Stimulated activated CD8-positive, alpha-beta memory T cell treated with anti-CD3 and anti-CD28 coated beads, Interleukin-12 subunit alpha, Interleukin-12 subunit beta, amount 100 ng/mL, for 24 hours (primary cell): ENCODE data around the gene TENM4.

Experiments used
- DNase-seq: peaks from one replicate; pipeline ENCODE4 v3.0.0-alpha.2; 2020; ENCODE audit errors: extremely low read depth

Gene TENM4

GRCh38 chr11:79342686-79343085 lies 98.1 kb downstream of the TENM4 start:
- no peak for DNase-seq

GRCh38 chr11:79342236-79342635 lies 98.6 kb downstream of the TENM4 start:
- DNase-seq: no peak

- no peak for DNase-seq
Observed at GRCh38 chr11:79340535-79340934, 100.3 kb downstream of the TENM4 start.

DNA sequence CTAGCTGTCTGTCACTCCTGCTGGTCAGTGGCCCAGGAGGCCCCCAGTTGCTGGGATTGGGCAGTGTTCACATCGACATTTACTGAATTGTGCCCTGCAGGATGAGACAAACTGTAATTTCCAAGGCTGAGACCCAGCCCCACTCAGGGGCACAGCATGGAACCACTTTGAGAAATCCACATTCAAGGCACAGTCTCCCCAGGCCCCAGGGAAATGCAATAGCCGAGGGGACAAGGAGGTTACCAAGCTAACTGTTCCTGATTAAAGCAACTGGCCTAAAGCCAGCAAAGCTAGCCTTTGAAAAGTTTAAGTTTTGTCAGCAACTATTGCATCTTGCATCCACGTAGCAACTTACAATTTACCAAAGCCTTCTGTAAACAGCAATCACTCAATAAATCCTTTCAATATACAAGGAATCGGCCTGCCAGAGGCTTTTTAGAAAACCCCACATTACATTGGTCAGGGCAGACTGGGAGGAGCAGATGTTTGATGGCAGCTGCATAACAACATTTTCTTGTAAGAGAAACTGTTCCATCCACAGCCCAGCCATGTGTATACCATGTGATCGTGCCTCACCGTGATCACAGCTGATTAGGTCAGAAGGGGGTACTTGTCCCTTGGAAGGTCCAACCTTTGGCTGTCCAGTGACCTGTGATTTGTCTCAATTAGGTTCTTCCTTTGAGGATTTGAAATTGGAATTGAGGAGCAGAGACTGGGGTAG lies 103.9 kb downstream of the TENM4 start:
- DNase-seq: no peak

- DNase-seq: no peak
Observed at GRCh38 chr11:79335681-79336080, 105.1 kb downstream of the TENM4 start.

DNA sequence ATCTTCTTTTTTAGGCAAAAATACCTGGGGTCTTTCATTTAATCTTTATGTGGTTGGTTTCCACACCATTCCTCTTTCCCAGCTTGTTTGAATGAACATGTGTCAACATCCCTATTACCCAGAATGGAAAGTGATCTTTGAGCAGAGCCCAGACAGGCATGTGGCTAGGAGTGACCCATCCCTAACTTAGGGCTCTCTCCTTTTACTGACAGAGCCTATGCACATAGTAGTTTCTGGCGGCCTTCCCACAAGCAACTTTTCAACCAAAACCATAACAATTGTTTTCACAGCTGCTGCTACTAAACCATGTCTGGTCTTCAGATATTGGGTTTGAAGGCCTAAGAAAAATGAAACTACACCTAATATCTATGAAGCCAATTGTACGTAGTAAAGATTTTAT lies 107.5 kb downstream of the TENM4 start:
- DNase-seq: no peak

DNA sequence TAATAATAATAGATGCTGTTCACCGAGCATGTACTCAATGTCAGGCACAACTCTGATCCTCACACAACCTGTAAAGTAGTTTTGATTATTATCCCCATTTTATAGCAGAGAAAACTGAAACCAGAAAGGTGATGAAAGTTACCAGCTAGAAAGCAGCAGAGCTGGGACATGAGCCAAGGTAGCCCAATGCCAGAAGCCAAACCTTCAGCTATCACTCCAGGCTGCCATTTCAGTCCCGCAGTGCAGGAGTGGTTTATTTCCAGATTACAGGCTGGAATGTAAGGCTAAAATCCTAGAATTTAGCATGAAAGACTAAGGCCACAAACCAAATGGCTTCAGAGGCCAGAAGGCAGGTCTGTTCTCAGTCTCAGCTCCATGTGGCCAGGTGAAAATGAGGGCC lies 108.8 kb downstream of the TENM4 start:
- DNase-seq: no peak

DNA sequence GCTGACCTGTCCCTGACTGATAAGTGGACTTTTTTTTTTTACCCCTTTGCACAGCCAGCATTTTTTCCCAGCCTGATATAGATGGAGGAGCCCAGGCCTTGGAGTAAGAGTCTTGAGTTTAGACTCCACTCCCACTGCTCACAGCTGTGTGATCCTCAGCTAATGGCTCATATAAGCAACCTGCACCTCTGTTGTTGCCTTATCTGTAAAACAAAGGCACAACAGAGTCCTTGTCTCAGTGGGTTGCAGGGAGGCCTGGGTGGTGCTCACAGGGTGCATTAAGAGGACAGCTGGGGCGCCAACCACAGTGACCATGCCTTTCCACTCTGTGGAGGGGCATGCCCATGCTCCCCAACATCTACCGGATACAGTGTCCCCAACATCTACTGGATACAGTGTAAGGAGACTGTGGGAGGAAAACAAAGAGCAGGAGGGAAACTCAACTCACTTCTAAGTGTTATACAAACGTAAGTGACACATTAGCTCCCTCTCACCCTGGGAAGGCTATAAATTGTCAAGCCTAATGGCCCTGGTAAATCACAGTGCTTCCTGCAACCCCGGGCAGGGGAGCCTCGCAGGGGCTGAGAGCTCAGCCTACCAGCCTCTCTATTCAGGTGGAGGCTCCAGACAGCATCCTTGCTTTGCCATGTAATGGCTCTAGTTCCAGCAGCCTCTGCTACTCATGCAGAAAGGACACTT lies 109.5 kb downstream of the TENM4 start:
- no peak for DNase-seq

- DNase-seq: no peak
Observed at GRCh38 chr11:79330651-79331050, 110.2 kb downstream of the TENM4 start.

DNA sequence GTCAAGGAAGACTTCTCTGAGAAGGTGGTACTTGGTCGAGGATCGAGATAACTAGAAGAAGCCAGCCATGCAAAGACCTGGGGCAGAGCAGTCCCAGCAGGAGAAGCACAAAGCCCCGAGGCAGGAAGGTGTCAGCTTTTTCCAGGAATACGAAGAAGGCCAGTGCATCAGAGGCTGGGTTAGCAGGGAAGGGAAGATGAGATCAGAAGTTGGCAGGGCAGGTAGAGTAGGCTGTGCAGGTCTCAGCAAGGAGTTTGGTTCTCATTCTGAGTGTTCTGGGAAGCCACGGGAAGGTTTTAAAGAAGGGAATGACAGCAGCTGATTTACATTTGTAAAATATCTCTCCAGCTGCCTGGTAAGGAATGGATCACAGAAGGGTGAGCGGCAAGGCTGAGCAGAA lies 111.3 kb downstream of the TENM4 start:
- DNase-seq: no peak

GRCh38 chr11:79328402-79328801 lies 112.4 kb downstream of the TENM4 start:
- DNase-seq: no peak

DNA sequence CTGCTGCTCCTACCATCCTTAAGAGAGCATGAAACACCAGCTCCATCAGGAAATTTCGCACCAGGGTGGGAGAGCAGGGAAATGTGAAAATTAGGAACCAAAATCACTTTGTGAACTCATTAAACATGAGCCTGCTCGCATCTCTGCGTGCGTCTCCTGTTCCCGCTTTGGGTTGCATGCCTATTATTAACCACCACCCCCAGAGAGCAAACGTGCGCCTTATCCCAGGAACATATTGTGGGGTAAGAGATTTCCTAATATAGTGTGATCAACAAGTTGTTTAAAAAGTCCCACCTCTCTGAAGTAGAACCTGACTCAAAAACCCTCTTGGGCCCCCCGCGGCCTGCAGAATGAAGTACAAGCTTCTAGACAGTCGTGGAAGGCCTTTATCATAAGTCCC lies 115.0 kb downstream of the TENM4 start:
- DNase-seq: no peak

GRCh38 chr11:79321263-79321662 lies 119.6 kb downstream of the TENM4 start:
- DNase-seq: no peak

- no peak for DNase-seq
Observed at GRCh38 chr11:79314906-79315689, 125.7 kb downstream of the TENM4 start.

- no peak for DNase-seq
Observed at GRCh38 chr11:79313530-79313913, 127.3 kb downstream of the TENM4 start.

DNA sequence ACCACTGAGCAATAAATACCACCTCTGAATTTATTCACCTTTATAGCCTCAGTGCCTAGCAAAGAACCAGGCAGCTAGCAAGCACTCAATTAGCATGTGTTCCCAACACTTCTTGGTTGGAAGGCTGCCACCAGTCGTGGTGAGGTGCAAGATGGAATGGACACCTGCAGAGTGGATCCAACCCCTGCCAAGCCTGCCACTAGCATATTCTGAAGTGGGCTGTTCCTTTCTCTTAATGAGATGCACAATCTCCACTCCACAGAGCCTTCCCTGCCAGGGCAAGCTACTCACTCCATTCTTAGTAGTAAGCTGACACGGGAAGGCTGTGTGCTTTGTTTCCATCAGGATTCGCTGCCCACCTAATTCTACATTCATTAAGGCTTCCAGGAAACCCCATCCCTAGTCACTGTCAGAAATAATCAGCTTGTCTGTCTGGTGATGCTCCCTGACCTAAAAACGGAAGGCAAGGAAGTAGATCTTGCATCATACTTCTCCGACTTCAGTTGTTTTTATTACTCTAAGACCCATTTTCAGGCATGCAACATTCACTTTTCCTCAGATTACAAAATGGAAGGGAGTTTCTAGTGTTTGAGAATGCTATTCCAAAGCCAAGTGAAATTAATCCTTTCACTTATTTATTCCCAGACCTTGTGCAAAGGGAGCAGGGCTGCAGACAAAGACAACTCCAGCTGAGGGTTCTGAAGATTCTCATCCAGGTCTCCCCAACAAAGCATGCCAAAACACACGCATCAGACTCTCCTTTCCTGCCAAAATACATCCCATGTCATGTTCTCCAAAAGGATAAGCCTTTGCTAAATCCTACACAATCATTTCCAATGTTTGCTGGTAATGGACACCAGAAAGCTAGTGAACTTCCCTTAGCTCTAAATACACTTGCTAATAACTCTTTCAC lies 128.0 kb downstream of the TENM4 start:
- DNase-seq: no peak

- DNase-seq: no peak
Observed at GRCh38 chr11:79311461-79311860, 129.4 kb downstream of the TENM4 start.

GRCh38 chr11:79309407-79309806 lies 131.4 kb downstream of the TENM4 start:
- no peak for DNase-seq

DNA sequence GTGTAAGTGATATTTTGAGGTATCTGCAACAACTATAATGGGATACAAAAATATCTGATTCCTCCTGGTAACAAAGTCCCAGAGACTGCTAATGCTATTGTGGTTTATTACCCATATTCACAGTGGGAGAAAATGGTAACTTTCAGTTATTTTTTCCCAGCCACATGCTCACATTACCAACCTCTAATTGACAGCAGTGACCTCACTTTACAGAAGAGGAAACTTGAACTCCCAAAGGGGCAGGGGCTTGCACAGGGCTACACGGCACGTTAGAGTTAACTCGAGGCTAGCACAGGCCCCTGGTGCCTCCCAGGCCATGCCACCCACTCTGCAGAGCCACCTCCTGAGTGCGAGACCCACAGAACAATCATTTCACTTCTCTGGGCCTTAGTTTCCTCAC lies 132.4 kb downstream of the TENM4 start:
- no peak for DNase-seq

GRCh38 chr11:79304599-79305212 lies 136.1 kb downstream of the TENM4 start:
- DNase-seq: no peak

GRCh38 chr11:79296141-79296540 lies 144.7 kb downstream of the TENM4 start:
- DNase-seq: no peak
